Activated gamma-delta T cell treated with Interleukin-2 at 50 U/mL for 16 hours (primary cell): ENCODE data around the gene DTX3L.
A peak's percentile ranks its signal among the peaks of the same experiment; 100 is the strongest.
"Not testable (repeated sequence)": the region's sequence is repeated elsewhere in the genome, so short reads cannot be mapped to it uniquely, and the experiment has no call there.

Experiments used
- DNase-seq: peaks from one replicate; pipeline ENCODE4 v3.0.0-alpha.2; 2020

Gene DTX3L

DNA sequence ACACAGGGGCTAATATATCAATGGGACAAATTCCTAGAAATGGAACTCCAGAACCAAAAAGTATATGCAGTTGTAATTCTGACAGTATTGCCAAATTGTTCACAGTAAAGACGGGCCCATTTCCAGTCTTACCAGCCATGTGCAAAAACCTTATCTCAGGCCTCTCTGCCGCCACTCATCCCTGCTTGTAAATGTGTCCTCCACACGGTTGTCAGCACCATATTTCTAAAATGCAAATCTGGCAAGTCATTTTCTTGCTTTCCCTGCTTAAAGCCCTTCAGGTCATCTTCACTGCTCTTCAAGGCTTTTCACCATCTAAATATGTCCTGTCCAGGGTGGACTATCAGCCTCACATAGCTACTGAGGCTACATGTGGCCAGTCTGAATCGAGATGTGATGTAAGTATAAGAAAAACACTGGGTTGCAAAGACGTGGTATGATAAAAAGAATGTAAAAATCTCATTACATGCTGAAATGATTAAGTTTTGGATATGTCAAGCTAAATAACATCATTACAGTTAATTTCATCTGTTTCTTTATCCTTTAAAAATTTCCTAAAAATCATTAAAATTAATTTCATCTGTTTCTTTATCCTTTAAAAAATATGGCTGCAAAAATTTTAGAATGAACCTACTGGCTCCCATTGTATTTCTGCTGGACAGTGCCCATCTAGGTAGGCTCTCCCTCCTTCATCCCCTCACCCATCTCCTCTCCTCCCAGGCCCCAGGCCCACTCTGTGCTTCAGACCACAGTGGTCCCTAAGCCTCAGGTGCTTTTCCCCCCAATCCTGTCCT is 1.0 kb upstream of the DTX3L start:
- no peak for DNase-seq

DNA sequence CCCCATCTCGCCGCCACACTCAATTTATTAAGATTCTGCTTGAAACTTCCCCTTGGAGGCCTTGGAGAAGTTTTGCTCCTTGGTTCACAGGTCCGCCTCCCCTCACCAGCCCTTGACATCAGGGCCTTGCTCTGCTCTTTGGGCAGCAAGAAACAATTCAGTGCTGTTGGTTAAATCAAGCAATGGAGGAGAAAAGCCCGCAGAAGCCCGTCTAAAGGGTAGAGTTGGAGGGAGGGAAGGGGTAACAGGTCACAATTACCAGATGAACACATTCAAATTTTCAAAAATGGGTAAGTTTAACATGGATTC is 467 bp upstream of the DTX3L start:
- no peak for DNase-seq

DNA sequence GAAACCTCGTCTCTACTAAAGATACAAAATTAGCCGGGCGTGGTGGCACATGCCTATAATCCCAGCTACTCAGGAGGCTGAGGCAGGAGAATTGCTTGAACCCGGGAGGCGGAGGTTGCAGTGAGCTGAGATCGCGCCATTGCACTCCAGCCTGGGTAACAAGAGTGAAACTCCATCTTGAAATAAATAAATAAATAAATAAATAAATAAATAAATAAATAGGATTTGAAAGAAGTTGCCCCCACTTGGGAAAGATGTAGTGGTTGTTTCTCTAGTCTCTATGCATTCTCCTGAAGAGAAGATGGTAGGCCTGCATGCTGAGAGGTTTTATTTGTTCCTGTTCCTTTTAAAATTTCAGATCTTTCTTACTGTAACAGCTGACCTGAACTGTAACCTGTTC is 4.0 kb downstream of the DTX3L start:
- not testable (repeated sequence) for DNase-seq

DNA sequence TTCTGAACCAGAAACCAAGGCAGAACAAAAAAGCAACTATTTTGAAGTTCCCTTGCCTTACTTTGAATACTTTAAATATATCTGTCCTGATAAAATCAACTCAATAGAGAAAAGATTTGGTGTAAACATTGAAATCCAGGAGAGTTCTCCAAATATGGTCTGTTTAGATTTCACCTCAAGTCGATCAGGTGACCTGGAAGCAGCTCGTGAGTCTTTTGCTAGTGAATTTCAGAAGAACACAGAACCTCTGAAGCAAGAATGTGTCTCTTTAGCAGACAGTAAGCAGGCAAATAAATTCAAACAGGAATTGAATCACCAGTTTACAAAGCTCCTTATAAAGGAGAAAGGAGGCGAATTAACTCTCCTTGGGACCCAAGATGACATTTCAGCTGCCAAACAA is 4.6 kb downstream of the DTX3L start:
- DNase-seq, result no peak

- peak; percentile 30 for DNase-seq
Observed at GRCh38 chr3:122572940-122573412, 8.8 kb downstream of the DTX3L start.

GRCh38 chr3:122576174-122576940 is 12.2 kb downstream of the DTX3L start:
- DNase-seq, result no peak

DNA sequence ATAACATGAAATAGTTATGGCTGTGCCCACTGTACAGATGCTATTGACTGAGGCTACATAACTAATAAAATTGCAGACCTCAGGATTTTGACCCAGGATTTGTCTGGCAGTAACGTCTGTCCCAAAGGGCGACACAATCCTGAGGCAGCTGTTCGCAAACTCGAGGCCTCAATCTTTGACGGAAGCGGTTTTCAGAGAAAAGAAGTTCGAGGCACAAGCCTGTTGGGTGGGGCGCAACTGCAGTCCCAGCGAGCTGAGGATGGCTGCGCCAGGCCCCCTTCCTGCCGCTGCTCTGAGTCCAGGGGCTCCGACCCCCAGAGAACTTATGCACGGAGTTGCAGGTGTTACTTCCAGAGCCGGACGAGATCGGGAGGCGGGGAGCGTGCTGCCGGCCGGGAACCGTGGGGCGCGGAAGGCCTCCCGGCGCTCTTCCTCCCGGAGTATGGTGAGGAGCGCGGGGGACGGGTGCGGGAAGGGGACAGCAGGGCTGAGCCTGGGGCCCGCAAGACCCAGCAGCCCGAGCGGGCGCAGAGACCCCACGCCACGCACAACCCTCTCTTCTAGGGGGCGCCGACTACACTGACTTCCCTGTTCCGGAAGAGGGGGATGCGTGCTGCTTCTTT is 13.4 kb downstream of the DTX3L start, which contains the start of gene PARP15:
Gene PARP15, plus strand, starts transcription at position 242 of the 623 bp plus-strand sequence. Its CDS starts 18 bp downstream, at position 260.
- DNase-seq, result peak; percentile 45

- DNase-seq, result no peak
Observed at GRCh38 chr3:122578069-122578740, 14.1 kb downstream of the DTX3L start.

GRCh38 chr3:122580470-122580869 is 16.3 kb downstream of the DTX3L start:
- DNase-seq, result no peak

- DNase-seq, result no peak
Observed at GRCh38 chr3:122581622-122582021, 17.5 kb downstream of the DTX3L start.

- DNase-seq, result no peak
Observed at GRCh38 chr3:122582390-122582789, 18.3 kb downstream of the DTX3L start.

GRCh38 chr3:122586098-122586497 is 22.0 kb downstream of the DTX3L start:
- DNase-seq, result no peak

GRCh38 chr3:122586773-122587485 is 22.8 kb downstream of the DTX3L start:
- DNase-seq, result no peak

DNA sequence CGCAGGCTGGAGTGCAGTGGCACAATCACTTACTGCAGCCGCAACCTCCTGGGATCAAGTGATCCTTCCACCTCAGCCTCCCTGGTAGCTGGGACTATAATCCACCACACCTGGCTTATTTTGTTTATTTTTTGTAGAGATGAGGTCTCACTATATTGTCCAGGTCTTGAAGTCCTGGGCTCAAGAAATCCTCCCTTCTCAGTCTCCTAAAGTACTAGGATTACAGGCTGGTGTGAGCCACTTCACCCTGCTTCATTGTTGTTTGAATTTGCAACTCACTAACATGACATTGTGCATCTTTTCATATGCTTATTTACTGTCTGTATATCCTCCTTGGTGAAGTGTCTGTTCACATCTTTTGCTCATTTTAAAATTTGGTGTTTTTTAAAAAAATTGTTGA is 23.4 kb downstream of the DTX3L start:
- DNase-seq, result no peak

GRCh38 chr3:122589297-122589696 is 25.2 kb downstream of the DTX3L start:
- DNase-seq, result no peak

- no peak for DNase-seq
Observed at GRCh38 chr3:122590610-122591009, 26.5 kb downstream of the DTX3L start.

- DNase-seq, result no peak
Observed at GRCh38 chr3:122594025-122594424, 29.9 kb downstream of the DTX3L start.

DNA sequence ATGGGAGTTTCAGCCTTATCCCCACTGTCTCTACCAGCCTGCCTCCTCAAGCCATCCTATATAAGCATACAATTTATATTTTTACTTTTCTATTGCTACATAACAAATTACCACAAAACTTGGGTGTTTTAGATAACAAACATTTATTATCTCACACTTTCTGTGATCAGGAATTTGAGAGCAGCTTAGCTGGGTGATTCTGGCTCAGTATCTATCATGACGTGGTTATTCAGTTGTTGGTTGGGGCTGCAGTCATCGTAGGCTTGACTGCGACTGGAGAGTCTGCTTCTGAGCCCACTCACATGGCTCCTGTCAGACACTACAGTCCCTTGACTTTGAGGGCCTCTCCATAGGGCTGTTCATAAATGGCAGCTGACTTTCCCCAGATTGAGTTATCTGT is 34.0 kb downstream of the DTX3L start:
- no peak for DNase-seq

DNA sequence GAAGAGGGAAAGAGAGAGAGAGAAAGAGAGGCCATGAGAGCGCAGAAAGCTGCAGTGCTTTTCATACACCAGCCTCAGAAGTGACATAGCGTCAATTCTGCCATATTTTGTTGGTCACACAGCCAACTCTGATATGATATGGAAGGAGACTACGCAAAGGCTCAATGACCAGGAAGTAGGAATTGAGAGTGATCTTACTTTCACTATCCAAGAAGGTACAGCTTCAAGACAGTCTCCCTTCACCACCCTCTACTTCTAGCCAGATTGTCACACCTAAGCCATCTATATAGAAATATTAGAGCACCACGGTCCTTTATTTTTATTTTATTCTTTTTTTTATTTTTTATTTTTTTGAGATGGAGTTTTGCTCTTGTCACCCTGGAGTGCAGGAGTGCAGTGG is 34.4 kb downstream of the DTX3L start:
- no peak for DNase-seq

GRCh38 chr3:122602011-122602710 is 38.0 kb downstream of the DTX3L start:
- DNase-seq, result no peak

DNA sequence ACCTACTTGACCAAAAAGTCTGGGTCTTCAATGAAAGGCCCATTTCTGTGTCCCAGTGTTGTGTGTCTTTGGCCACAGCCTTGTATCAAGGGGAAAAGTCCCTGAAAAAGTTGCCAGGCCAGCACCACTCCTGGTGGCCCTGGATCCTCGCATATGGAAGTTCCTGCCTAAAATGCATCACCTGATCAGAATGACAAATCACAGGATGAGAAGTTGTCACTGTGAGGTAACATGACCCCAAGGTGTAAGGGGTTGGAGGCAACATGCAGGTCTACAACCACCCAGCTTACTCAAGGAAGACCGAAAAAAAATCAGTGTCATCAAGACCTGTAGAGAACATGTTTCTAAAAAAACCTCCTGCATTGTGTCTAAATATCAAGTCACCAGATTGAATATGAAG is 38.9 kb downstream of the DTX3L start:
- DNase-seq, result no peak

DNA sequence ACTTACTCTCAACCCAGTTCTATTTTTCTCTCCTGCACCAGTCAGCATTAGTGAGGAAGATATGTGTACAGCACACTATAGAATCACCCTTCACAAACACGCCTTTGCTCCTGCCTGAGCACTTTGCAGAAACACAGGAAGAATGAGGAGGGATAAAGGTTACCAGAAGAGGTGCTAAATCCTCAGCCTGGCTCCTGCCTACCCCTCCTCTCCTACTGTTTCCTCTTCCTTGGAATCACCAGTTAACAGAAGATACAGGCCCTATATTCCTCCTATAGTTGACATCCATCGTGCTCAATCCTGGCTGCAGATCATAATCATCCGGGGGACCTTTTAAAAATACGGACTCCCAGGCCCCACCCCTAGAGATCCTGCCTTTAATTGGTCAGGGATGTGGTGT is 42.2 kb downstream of the DTX3L start:
- no peak for DNase-seq
